Upper lobe of right lung (tissue), 1 donor: ENCODE data around the gene ARMH3. TPM values are rescaled to one million over a fixed set of nuclear protein-coding genes. Genes with fewer than 3 reads are reported as not detected.
A peak's percentile ranks its signal among the peaks of the same experiment; 100 is the strongest.

Source experiments
- ATAC-seq: fragments of 200-7000 bp; cut with Tn5 transposase; one replicate; pipeline ENCODE4 v1.9.1; 2020; ENCODE audit warnings: mild to moderate bottlenecking, moderate library complexity
- DNase-seq: peaks from one replicate; pipeline ENCODE4 v3.0.0-alpha.2; 2020
- H3K27ac ChIP-seq: fragments of 200-600 bp; one replicate; pipeline ENCODE4 v1.8.0; 2022
- H3K27me3 ChIP-seq: fragments of 200-600 bp; one replicate; pipeline ENCODE4 v1.8.0; 2022; ENCODE audit warnings: mild to moderate bottlenecking
- H3K36me3 ChIP-seq: fragments of 200-600 bp; one replicate; pipeline ENCODE4 v1.8.0; 2022
- H3K4me1 ChIP-seq: fragments of 200-600 bp; one replicate; pipeline ENCODE4 v1.8.0; 2022
- H3K4me3 ChIP-seq: fragments of 200-600 bp; one replicate; pipeline ENCODE4 v1.8.0; 2022; ENCODE audit warnings: mild to moderate bottlenecking
- H3K9me3 ChIP-seq: fragments of 200-600 bp; one replicate; pipeline ENCODE4 v1.8.0; 2022
- intact Hi-C: fragments of 100-400 bp; cut with DNase I; formaldehyde crosslinking; loops from one replicate; pipeline ENCODE4 v1.11.0; 2022
- total RNA-seq: library from RNA; stranded (reverse); fragmentation: NEBNext Ultra II Directional; extraction: Animal tissue kit (Norgen Biotek cat#: 25700); gene quantifications from one replicate; pipeline ENCODE4 v1.2.1, GENCODE V29; 2021
- TF ChIP-seq, protein P1 (sequence below): fragments of 200-600 bp; IDR thresholded peaks from one replicate; pipeline ENCODE4 v1.8.0; 2022; ENCODE audit warnings: antibody characterized with exemption
- donor health status: DM: no; HTN: yes; CAD: no; lungs with severe emphysema.

Gene ARMH3
- total RNA-seq, 1 donor from 2014 or later = 37.2 TPM

DNA sequence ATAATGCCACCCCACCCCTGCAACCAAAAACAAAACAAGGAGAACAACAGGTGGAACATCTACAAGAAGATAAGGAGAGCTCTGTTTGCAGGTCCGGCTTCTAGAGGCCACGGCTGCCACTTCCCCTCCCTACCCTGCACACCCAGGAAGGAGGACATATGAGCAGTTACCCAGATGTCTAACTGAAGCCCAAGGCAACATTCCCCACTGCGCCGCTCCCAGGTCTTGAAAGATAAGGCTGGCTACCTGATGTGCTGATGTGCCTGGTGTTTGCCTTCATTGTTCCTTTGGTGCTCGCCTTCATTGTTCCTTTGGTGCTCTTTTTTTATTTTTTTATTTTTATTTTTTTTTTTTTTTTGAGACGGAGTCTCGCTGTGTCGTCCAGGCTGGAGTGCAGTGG is 30.2 kb upstream of the ARMH3 start:
- ATAC-seq (no peak), DNase-seq (no peak)
- Histone ChIP-seq H3K9me3 (no peaks in the 10 kb centered on the region), H3K36me3 (no peaks in the 10 kb centered on the region), H3K4me1 (no peaks in the 10 kb centered on the region), H3K4me3 (no peak overlapping the region), H3K27me3 (no peaks in the 10 kb centered on the region), H3K27ac (no peak overlapping the region)
- intact Hi-C loops = no loop called here
- TF ChIP-seq, protein P1, sequence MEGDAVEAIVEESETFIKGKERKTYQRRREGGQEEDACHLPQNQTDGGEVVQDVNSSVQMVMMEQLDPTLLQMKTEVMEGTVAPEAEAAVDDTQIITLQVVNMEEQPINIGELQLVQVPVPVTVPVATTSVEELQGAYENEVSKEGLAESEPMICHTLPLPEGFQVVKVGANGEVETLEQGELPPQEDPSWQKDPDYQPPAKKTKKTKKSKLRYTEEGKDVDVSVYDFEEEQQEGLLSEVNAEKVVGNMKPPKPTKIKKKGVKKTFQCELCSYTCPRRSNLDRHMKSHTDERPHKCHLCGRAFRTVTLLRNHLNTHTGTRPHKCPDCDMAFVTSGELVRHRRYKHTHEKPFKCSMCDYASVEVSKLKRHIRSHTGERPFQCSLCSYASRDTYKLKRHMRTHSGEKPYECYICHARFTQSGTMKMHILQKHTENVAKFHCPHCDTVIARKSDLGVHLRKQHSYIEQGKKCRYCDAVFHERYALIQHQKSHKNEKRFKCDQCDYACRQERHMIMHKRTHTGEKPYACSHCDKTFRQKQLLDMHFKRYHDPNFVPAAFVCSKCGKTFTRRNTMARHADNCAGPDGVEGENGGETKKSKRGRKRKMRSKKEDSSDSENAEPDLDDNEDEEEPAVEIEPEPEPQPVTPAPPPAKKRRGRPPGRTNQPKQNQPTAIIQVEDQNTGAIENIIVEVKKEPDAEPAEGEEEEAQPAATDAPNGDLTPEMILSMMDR = no peak

DNA sequence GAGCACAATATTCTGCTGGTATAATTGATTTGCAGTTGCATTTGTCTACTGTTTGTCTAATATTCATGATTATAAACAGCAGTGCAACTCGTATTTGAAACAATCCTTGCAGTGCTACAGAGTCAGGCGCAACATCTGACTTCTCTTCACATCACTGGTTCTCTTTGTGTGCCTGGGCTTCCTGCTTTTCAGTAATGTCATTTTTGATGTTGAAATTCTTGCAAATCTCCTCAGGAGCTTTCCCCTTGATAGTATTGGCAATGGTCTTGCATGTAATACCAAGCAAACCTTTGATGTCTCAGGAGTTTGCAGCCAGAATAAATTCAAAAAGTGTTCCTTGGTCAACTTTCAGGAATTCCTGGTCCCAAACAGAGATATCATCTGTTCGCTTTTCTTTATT is 29.4 kb upstream of the ARMH3 start:
- no peaks in the 10 kb centered on the region for H3K36me3 ChIP-seq
- DNase-seq = no peak
- H3K4me3 ChIP-seq = no peak overlapping the region
- intact Hi-C loops = no loop called here
- H3K9me3 ChIP-seq = no peaks in the 10 kb centered on the region
- no peak for ATAC-seq
- no peaks in the 10 kb centered on the region for H3K4me1 ChIP-seq
- TF ChIP-seq, protein P1 = no peak
- H3K27me3 ChIP-seq = no peaks in the 10 kb centered on the region
- H3K27ac ChIP-seq = no peak overlapping the region

DNA sequence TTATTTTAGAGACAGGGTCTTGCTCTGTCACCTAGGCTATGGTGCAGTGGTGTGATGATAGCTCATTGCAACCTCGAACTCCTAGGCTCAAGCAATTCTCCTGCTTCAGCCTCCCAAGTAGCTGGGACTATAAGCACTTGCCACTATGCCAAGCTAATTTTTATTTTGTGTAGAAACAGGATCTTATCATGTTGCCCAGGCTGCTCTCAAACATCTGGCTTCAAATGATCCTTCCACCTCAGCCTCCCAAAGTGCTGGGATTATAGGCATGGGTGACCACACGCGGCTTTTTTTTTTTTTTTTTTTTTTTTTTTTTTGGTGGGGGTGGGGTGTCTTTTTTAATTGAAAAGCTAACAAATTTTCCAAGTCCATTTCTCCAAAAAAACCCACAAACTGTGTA is 27.6 kb upstream of the ARMH3 start:
- no peak for ATAC-seq
- Histone ChIP-seq H3K27me3 (no peaks in the 10 kb centered on the region), H3K9me3 (no peaks in the 10 kb centered on the region), H3K27ac (no peak overlapping the region), H3K4me3 (no peak overlapping the region), H3K4me1 (no peaks in the 10 kb centered on the region), H3K36me3 (no peaks in the 10 kb centered on the region)
- TF ChIP-seq, protein P1 = no peak
- intact Hi-C loops = no loop called here
- no peak for DNase-seq

DNA sequence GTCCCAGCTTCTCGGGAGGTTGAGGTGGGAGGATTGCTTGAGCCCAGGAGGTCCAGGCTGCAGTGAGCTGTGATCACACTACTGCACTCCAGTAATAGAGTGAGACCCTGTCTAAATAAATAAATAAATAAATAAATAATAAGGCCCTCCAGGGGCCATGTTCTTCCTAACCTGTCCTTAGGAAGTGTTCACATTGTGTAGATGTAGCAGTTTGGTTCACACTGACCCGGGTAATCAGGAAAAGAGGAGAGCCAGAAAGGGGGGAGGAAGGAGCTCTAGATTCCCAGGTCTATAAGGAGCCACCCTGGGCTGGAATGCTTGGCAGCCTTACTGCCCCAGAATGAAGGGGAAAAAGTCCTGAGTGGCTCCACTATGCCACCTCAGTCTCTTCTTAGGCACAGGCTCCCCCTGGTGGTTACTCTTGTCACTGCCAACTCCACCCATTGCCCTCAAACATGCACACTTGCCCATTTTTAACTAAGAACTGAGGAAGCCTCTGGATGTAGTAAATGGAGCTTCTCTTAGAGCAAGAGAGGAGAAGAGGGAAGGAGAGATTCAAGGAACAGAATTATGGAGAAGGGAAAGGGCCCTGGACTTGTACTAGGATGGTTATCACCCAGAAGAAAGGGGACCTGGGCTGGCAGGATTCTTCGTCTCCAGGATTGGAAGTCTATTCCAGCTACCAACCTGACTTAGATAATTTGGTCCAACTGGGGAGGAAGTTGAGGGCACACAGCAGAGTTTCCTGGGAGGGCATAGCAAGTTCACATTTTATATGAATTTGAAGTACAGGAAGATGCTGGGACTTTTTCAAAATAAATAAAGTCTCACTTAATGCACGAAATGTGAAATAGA is 16.9 kb upstream of the ARMH3 start:
- no peak overlapping the region for H3K27ac ChIP-seq
- H3K36me3 ChIP-seq = no peaks in the 10 kb centered on the region
- H3K27me3 ChIP-seq = no peaks in the 10 kb centered on the region
- H3K9me3 ChIP-seq = no peaks in the 10 kb centered on the region
- ATAC-seq = peak; percentile 97
- DNase-seq = peak; percentile 82
- peaks cover 16% of the 10 kb centered on the region for H3K4me1 ChIP-seq
- TF ChIP-seq, protein P1 = peak; percentile 96
- intact Hi-C loops = no loop called here
- no peak overlapping the region for H3K4me3 ChIP-seq

DNA sequence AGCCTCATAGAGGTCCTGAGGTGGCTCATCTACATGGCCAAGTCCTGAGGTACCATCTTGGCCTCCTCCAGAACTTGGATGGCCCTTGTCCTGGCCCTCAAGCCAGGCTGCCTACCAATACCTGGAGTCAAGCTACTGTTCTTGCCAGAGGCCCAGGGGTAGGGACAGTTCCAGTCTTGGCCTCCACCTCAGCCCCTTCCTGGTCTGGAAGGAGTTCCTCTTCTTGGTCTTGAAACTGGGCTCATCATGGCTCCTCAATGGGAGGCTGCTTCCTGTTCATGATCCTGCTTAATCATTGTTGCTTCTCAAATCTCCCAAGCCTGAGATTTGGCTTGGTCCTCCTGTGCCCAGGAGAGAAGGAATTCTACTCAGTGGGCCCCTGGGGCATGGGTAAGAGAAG is 13.1 kb upstream of the ARMH3 start:
- H3K4me3 ChIP-seq = no peak overlapping the region

More for the DNA sequence above, 13.1 kb upstream of the ARMH3 start:
- Histone ChIP-seq H3K4me1 (peaks cover 38% of the 10 kb centered on the region), H3K9me3 (no peaks in the 10 kb centered on the region), H3K27me3 (no peaks in the 10 kb centered on the region), H3K27ac (peak overlapping the region; percentile 37), H3K36me3 (no peaks in the 10 kb centered on the region)
- DNase-seq (no peak), ATAC-seq (no peak)
- intact Hi-C loops = no loop called here
- TF ChIP-seq, protein P1 = no peak
